DOHH2 (cell line): ENCODE measurements around the gene ABCC6.
"Not testable (repeated sequence)": the region's sequence is repeated elsewhere in the genome, so short reads cannot be mapped to it uniquely, and the experiment has no call there.

Experiments used
- H3F3A ChIP-seq: fragments of 200-600 bp; sonication (generic), shearing (Covaris generic); 2 replicates; pipeline ENCODE4 v1.6.0; 2016; ENCODE audit warnings: antibody characterized with exemption, mild to moderate bottlenecking; ENCODE audit not compliant: control insufficient read depth, insufficient read depth
- H3K27ac ChIP-seq: fragments of 200-600 bp; sonication (generic); 2 replicates; pipeline ENCODE4 v1.5.1; 2014; ENCODE audit warnings: low read depth, mild to moderate bottlenecking, low read length, moderate library complexity
- H3K27me3 ChIP-seq: fragments of 200-600 bp; sonication (generic); 2 replicates; pipeline ENCODE4 v1.6.1; 2014; ENCODE audit warnings: mild to moderate bottlenecking, low read length, mixed read lengths; ENCODE audit not compliant: control insufficient read depth
- H3K36me3 ChIP-seq: fragments of 200-600 bp; sonication (generic); 2 replicates; pipeline ENCODE4 v1.6.1; 2014; ENCODE audit warnings: mild to moderate bottlenecking, low read length, moderate library complexity, mixed read lengths; ENCODE audit not compliant: control insufficient read depth
- H3K4me1 ChIP-seq: fragments of 200-600 bp; sonication (generic); 2 replicates; pipeline ENCODE4 v1.6.1; 2014; ENCODE audit warnings: mild to moderate bottlenecking, low read length, mixed read lengths; ENCODE audit not compliant: control insufficient read depth
- H3K4me2 ChIP-seq: fragments of 200-600 bp; sonication (generic); 2 replicates; pipeline ENCODE4 v1.6.0; 2014; ENCODE audit warnings: mild to moderate bottlenecking, low read length, moderate library complexity
- H3K4me3 ChIP-seq: fragments of 200-600 bp; sonication (generic); 2 replicates; pipeline ENCODE4 v1.5.1; 2014; ENCODE audit warnings: mild to moderate bottlenecking, low read length, mixed read lengths
- H3K79me2 ChIP-seq: fragments of 200-600 bp; sonication (generic); 2 replicates; pipeline ENCODE4 v1.6.1; 2014; ENCODE audit warnings: mild to moderate bottlenecking, low read length, mixed read lengths; ENCODE audit not compliant: control insufficient read depth
- H3K9me2 ChIP-seq: fragments of 200-600 bp; sonication (generic); replicated peaks from 2 replicates; pipeline ENCODE4 v1.6.1; 2014; ENCODE audit warnings: mild to moderate bottlenecking, low read length, mixed read lengths; ENCODE audit not compliant: control insufficient read depth
- H3K9me3 ChIP-seq: fragments of 200-600 bp; sonication (generic); 2 replicates; pipeline ENCODE4 v1.6.1; 2014; ENCODE audit warnings: antibody characterized with exemption, low read length, mixed read lengths; ENCODE audit not compliant: control insufficient read depth, insufficient read depth
- H4K20me1 ChIP-seq: fragments of 200-600 bp; sonication (generic); 2 replicates; pipeline ENCODE4 v1.6.0; 2014; ENCODE audit warnings: low read depth, mild to moderate bottlenecking, antibody characterized with exemption, low read length, moderate library complexity; ENCODE audit not compliant: control insufficient read depth, insufficient read depth

ABCC6 gene

GRCh38 chr16:16218349-16218748, 4.9 kb downstream of the ABCC6 start:
- H4K20me1 ChIP-seq, H3K79me2 ChIP-seq, H3K4me2 ChIP-seq, H3K27me3 ChIP-seq, H3K4me3 ChIP-seq, H3F3A ChIP-seq, H3K4me1 ChIP-seq, H3K27ac ChIP-seq, H3K9me2 ChIP-seq, H3K9me3 ChIP-seq, H3K36me3 ChIP-seq: not testable (repeated sequence)

- not testable (repeated sequence) for H3K27ac ChIP-seq, H3K36me3 ChIP-seq, H3K9me3 ChIP-seq, H4K20me1 ChIP-seq, H3K9me2 ChIP-seq, H3F3A ChIP-seq, H3K4me3 ChIP-seq, H3K27me3 ChIP-seq, H3K4me2 ChIP-seq, H3K4me1 ChIP-seq, H3K79me2 ChIP-seq
These were observed 9.4 kb downstream of the ABCC6 start for GRCh38 chr16:16213863-16214293.

GRCh38 chr16:16211404-16211803, 11.9 kb downstream of the ABCC6 start:
- H3K4me3 ChIP-seq, H4K20me1 ChIP-seq, H3K27me3 ChIP-seq, H3K4me1 ChIP-seq, H3K9me3 ChIP-seq, H3K27ac ChIP-seq, H3F3A ChIP-seq, H3K36me3 ChIP-seq, H3K9me2 ChIP-seq, H3K79me2 ChIP-seq, H3K4me2 ChIP-seq: not testable (repeated sequence)

GRCh38 chr16:16208461-16208860, 14.8 kb downstream of the ABCC6 start:
- H3K27me3 ChIP-seq, H3F3A ChIP-seq, H3K27ac ChIP-seq, H3K9me2 ChIP-seq, H3K79me2 ChIP-seq, H3K4me1 ChIP-seq, H4K20me1 ChIP-seq, H3K36me3 ChIP-seq, H3K4me3 ChIP-seq, H3K4me2 ChIP-seq, H3K9me3 ChIP-seq: not testable (repeated sequence)

- not testable (repeated sequence) for H3K36me3 ChIP-seq, H3K4me1 ChIP-seq, H3K4me3 ChIP-seq, H3K27me3 ChIP-seq, H3K9me3 ChIP-seq, H3K9me2 ChIP-seq, H3F3A ChIP-seq, H3K27ac ChIP-seq, H3K4me2 ChIP-seq, H4K20me1 ChIP-seq, H3K79me2 ChIP-seq
These were observed 15.4 kb downstream of the ABCC6 start for GRCh38 chr16:16207787-16208334.

GRCh38 chr16:16207097-16207786, 16.1 kb downstream of the ABCC6 start:
- H3K9me3 ChIP-seq, H4K20me1 ChIP-seq, H3K9me2 ChIP-seq, H3K4me3 ChIP-seq, H3K4me1 ChIP-seq, H3K27ac ChIP-seq, H3K27me3 ChIP-seq, H3K4me2 ChIP-seq, H3K79me2 ChIP-seq, H3K36me3 ChIP-seq, H3F3A ChIP-seq: not testable (repeated sequence)

GRCh38 chr16:16205864-16206263, 17.4 kb downstream of the ABCC6 start:
- H3K79me2 ChIP-seq, H4K20me1 ChIP-seq, H3K27me3 ChIP-seq, H3K4me2 ChIP-seq, H3K4me1 ChIP-seq, H3F3A ChIP-seq, H3K9me2 ChIP-seq, H3K36me3 ChIP-seq, H3K4me3 ChIP-seq, H3K9me3 ChIP-seq, H3K27ac ChIP-seq: not testable (repeated sequence)

GRCh38 chr16:16204552-16204951, 18.7 kb downstream of the ABCC6 start:
- not testable (repeated sequence) for H3K27ac ChIP-seq, H3K9me2 ChIP-seq, H3K27me3 ChIP-seq, H3K36me3 ChIP-seq, H3K79me2 ChIP-seq, H3K4me2 ChIP-seq, H4K20me1 ChIP-seq, H3K4me3 ChIP-seq, H3K4me1 ChIP-seq, H3F3A ChIP-seq, H3K9me3 ChIP-seq
